Neural progenitor cell (in vitro differentiated cells): ENCODE measurements around the gene S1PR3.

Experiments
- CTCF ChIP-seq: fragments of 200-600 bp; sonication (generic); IDR thresholded peaks from 2 replicates; pipeline ENCODE4 v1.5.1; 2017; ENCODE audit warnings: antibody characterized with exemption, mild to moderate bottlenecking
- EZH2 ChIP-seq: fragments of 200-600 bp; sonication (generic); IDR thresholded peaks from 2 replicates; pipeline ENCODE4 v1.6.1; 2017; ENCODE audit warnings: antibody characterized with exemption, mild to moderate bottlenecking, moderate library complexity
- EZH2phosphoT487 ChIP-seq: fragments of 200-600 bp; sonication (generic); IDR thresholded peaks from 2 replicates; pipeline ENCODE4 v1.6.1; 2017; ENCODE audit warnings: antibody characterized with exemption

- TF ChIP-seq CTCF: no peak
- TF ChIP-seq EZH2: no peak
- TF ChIP-seq EZH2phosphoT487: no peak
Measured at GRCh38 chr9:88973281-88974045, 17.8 kb upstream of the S1PR3 start.
